C4-2B (cell line): ENCODE measurements around the gene CACFD1.

ENCODE experiments used
- CTCF ChIP-seq: fragments of 450-650 bp; conservative IDR thresholded peaks from 2 replicates; pipeline ENCODE4 v1.5.1; 2017; ENCODE audit warnings: mild to moderate bottlenecking
- ZFX ChIP-seq: fragments of 450-650 bp; IDR thresholded peaks from 2 replicates; pipeline ENCODE4 v1.6.1; 2017

GRCh38 chr9:133470988-133471387 lies 11.2 kb downstream of the CACFD1 start:
- no peak for TF ChIP-seq CTCF
- TF ChIP-seq ZFX: no peak
